ENCODE data around the gene USP3.
A peak's percentile ranks its signal among the peaks of the same experiment; 100 is the strongest.

USP3 gene

DNA sequence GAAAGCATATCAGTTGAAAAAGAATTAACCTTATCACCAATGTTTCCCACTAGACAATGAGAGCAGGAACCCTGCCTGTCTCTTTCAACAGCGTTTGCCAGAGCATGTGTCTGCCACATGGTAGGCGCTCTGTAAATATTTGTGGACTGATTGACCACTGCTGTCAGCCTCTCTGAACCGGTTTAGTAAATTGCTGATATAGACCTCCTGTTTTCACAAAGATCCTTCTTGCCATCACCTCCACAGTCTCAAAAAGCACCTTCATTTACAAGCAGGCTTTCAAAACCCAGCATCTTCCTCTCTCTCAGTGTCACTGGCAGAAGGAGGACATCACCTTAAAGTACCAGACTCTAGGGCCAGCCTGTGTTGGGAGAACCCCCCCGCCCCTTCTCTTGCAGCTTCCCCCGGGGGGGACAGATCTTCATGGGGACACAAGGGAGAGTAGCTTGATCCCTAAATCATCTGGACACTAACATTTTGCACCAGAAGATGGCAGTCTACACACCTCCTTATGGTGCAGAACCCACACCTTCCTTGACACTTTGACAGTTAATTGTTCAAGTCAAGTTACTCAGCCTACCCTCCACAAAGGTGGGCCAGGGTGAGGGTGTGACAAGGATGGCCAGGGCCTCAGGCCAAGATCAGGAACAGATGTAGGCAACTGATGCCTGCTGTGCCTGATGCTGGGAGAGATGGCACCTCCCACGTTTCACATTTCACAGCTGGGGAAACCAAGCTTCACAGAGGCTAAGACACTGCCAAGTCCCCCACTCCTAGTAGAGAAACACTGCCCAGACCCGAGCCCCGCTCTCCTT is 37.8 kb upstream of the USP3 start:
- H3K36me3 ChIP-seq (ENCODE audit: control insufficient read depth, insufficient read depth, low read length): no peaks in the 10 kb centered on the region
- no peak overlapping the region for H3K27ac ChIP-seq (ENCODE audit: low read depth, low read length)
- no peaks in the 10 kb centered on the region for H3K27me3 ChIP-seq (ENCODE audit: control insufficient read depth, insufficient read depth, low read length)
- H3K4me1 ChIP-seq (ENCODE audit: control insufficient read depth, insufficient read depth, low read length): peaks cover 14% of the 10 kb centered on the region
- H3K9ac ChIP-seq (ENCODE audit: low read length): no peak overlapping the region
- no peak overlapping the region for H3K4me3 ChIP-seq (ENCODE audit: low read length)

- Histone ChIP-seq H3K4me3 (ENCODE audit: low read length) (no peak overlapping the region), H3K27me3 (ENCODE audit: control insufficient read depth, insufficient read depth, low read length) (no peaks in the 10 kb centered on the region)
Measured at GRCh38 chr15:63469190-63469589, 35.2 kb upstream of the USP3 start.

GRCh38 chr15:63469984-63470383 is 34.4 kb upstream of the USP3 start:
- H3K27me3 ChIP-seq (ENCODE audit: control insufficient read depth, insufficient read depth, low read length): no peaks in the 10 kb centered on the region
- no peaks in the 10 kb centered on the region for H3K36me3 ChIP-seq (ENCODE audit: control insufficient read depth, insufficient read depth, low read length)
- peaks cover 18% of the 10 kb centered on the region for H3K4me1 ChIP-seq (ENCODE audit: control insufficient read depth, insufficient read depth, low read length)
- H3K27ac ChIP-seq (ENCODE audit: low read depth, low read length): no peak overlapping the region
- no peak overlapping the region for H3K4me3 ChIP-seq (ENCODE audit: low read length)
- H3K9ac ChIP-seq (ENCODE audit: low read length): no peak overlapping the region

More at GRCh38 chr15:63469190-63469589, 35.2 kb upstream of the USP3 start:
- Histone ChIP-seq H3K36me3 (ENCODE audit: control insufficient read depth, insufficient read depth, low read length) (no peaks in the 10 kb centered on the region), H3K27ac (ENCODE audit: low read depth, low read length) (no peak overlapping the region), H3K9ac (ENCODE audit: low read length) (no peak overlapping the region), H3K4me1 (ENCODE audit: control insufficient read depth, insufficient read depth, low read length) (peaks cover 12% of the 10 kb centered on the region)

GRCh38 chr15:63473007-63473748 is 31.2 kb upstream of the USP3 start:
- Histone ChIP-seq H3K4me1 (ENCODE audit: control insufficient read depth, insufficient read depth, low read length) (peaks cover 14% of the 10 kb centered on the region), H3K27ac (ENCODE audit: low read depth, low read length) (no peak overlapping the region), H3K9ac (ENCODE audit: low read length) (no peak overlapping the region), H3K36me3 (ENCODE audit: control insufficient read depth, insufficient read depth, low read length) (no peaks in the 10 kb centered on the region), H3K27me3 (ENCODE audit: control insufficient read depth, insufficient read depth, low read length) (no peaks in the 10 kb centered on the region), H3K4me3 (ENCODE audit: low read length) (no peak overlapping the region)

DNA sequence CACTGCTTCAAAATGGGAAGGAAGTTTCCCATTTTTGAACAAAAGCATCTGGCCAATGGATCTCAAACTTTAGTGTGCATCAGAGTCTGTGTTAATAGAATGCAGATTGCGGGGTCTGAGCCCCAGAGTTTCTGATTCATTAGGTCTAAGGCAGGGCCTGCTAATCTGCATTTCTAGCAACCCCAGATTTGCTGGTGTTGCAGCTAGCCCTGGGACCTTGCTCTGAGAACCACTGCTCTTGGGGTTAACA is 30.7 kb upstream of the USP3 start:
- no peaks in the 10 kb centered on the region for H3K36me3 ChIP-seq (ENCODE audit: control insufficient read depth, insufficient read depth, low read length)
- H3K4me1 ChIP-seq (ENCODE audit: control insufficient read depth, insufficient read depth, low read length): peaks cover 14% of the 10 kb centered on the region
- H3K27me3 ChIP-seq (ENCODE audit: control insufficient read depth, insufficient read depth, low read length): no peaks in the 10 kb centered on the region
- no peak overlapping the region for H3K4me3 ChIP-seq (ENCODE audit: low read length)
- peak overlapping the region; percentile 55 for H3K27ac ChIP-seq (ENCODE audit: low read depth, low read length)
- H3K9ac ChIP-seq (ENCODE audit: low read length): no peak overlapping the region

- no peaks in the 10 kb centered on the region for H3K36me3 ChIP-seq (ENCODE audit: control insufficient read depth, insufficient read depth, low read length)
- H3K27ac ChIP-seq (ENCODE audit: low read depth, low read length): peak overlapping the region; percentile 55
- H3K9ac ChIP-seq (ENCODE audit: low read length): peak overlapping the region; percentile 10
- peaks cover 14% of the 10 kb centered on the region for H3K4me1 ChIP-seq (ENCODE audit: control insufficient read depth, insufficient read depth, low read length)
- no peaks in the 10 kb centered on the region for H3K27me3 ChIP-seq (ENCODE audit: control insufficient read depth, insufficient read depth, low read length)
- H3K4me3 ChIP-seq (ENCODE audit: low read length): no peak overlapping the region
Measured at GRCh38 chr15:63473999-63474809, 30.2 kb upstream of the USP3 start.

- H3K36me3 ChIP-seq (ENCODE audit: control insufficient read depth, insufficient read depth, low read length): no peaks in the 10 kb centered on the region
- H3K9ac ChIP-seq (ENCODE audit: low read length): no peak overlapping the region
- peaks cover 16% of the 10 kb centered on the region for H3K4me1 ChIP-seq (ENCODE audit: control insufficient read depth, insufficient read depth, low read length)
- H3K27ac ChIP-seq (ENCODE audit: low read depth, low read length): peak overlapping the region; percentile 55
- no peak overlapping the region for H3K4me3 ChIP-seq (ENCODE audit: low read length)
- H3K27me3 ChIP-seq (ENCODE audit: control insufficient read depth, insufficient read depth, low read length): no peaks in the 10 kb centered on the region
Measured at GRCh38 chr15:63474810-63475316, 29.5 kb upstream of the USP3 start.

DNA sequence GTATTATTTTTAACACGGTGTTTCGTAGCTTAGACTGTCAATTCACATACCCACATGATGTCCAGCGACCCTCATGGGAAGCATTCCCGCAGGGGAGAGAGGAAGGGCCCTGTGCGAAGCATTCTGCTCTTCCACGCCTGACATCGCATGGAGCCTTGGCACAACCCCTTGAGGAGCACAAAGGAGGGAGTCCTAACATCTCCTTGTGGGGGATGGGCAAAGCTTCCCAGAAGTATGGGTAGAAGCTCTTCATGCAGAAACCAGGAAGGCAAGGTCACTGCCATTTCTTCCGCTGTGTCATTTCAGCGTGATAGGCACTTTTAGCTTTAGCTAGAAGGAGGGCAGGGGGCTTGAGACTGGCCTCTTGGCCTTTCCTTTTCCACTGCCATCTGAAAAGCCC is 28.7 kb upstream of the USP3 start:
- H3K27me3 ChIP-seq (ENCODE audit: control insufficient read depth, insufficient read depth, low read length): no peaks in the 10 kb centered on the region
- H3K27ac ChIP-seq (ENCODE audit: low read depth, low read length): no peak overlapping the region
- no peak overlapping the region for H3K4me3 ChIP-seq (ENCODE audit: low read length)
- H3K4me1 ChIP-seq (ENCODE audit: control insufficient read depth, insufficient read depth, low read length): peaks cover 16% of the 10 kb centered on the region
- H3K36me3 ChIP-seq (ENCODE audit: control insufficient read depth, insufficient read depth, low read length): no peaks in the 10 kb centered on the region
- no peak overlapping the region for H3K9ac ChIP-seq (ENCODE audit: low read length)

GRCh38 chr15:63476229-63476632 is 28.2 kb upstream of the USP3 start:
- H3K9ac ChIP-seq (ENCODE audit: low read length): no peak overlapping the region
- H3K4me3 ChIP-seq (ENCODE audit: low read length): no peak overlapping the region
- H3K36me3 ChIP-seq (ENCODE audit: control insufficient read depth, insufficient read depth, low read length): no peaks in the 10 kb centered on the region
- H3K4me1 ChIP-seq (ENCODE audit: control insufficient read depth, insufficient read depth, low read length): peaks cover 16% of the 10 kb centered on the region
- no peak overlapping the region for H3K27ac ChIP-seq (ENCODE audit: low read depth, low read length)
- H3K27me3 ChIP-seq (ENCODE audit: control insufficient read depth, insufficient read depth, low read length): no peaks in the 10 kb centered on the region

DNA sequence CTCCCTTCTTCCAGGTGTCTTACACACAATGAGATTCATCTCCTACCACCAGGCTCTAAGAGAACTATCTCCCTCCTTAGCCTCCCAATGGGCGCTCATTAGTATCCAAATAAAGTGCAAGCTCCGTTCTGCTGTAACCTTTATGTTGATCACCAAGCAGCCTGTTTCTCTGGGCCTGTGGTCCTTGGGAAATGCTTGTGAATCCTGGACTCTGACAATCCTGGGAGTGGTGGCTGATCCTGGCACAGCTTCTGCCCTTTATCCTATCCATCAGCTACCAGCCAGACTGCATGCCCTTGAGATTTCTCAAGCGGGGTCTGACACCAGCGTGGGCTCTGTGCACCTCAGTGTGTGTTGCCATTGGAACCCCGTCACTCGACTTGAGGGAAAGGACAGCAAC is 26.1 kb upstream of the USP3 start:
- Histone ChIP-seq H3K9ac (ENCODE audit: low read length) (no peak overlapping the region), H3K4me1 (ENCODE audit: control insufficient read depth, insufficient read depth, low read length) (peaks cover 16% of the 10 kb centered on the region), H3K36me3 (ENCODE audit: control insufficient read depth, insufficient read depth, low read length) (no peaks in the 10 kb centered on the region), H3K4me3 (ENCODE audit: low read length) (no peak overlapping the region), H3K27me3 (ENCODE audit: control insufficient read depth, insufficient read depth, low read length) (no peaks in the 10 kb centered on the region), H3K27ac (ENCODE audit: low read depth, low read length) (no peak overlapping the region)

- Histone ChIP-seq H3K4me3 (ENCODE audit: low read length) (no peak overlapping the region), H3K36me3 (ENCODE audit: control insufficient read depth, insufficient read depth, low read length) (no peaks in the 10 kb centered on the region), H3K9ac (ENCODE audit: low read length) (no peak overlapping the region), H3K4me1 (ENCODE audit: control insufficient read depth, insufficient read depth, low read length) (peaks cover 2% of the 10 kb centered on the region), H3K27ac (ENCODE audit: low read depth, low read length) (no peak overlapping the region), H3K27me3 (ENCODE audit: control insufficient read depth, insufficient read depth, low read length) (no peaks in the 10 kb centered on the region)
Measured at GRCh38 chr15:63480441-63480821, 24.0 kb upstream of the USP3 start.

DNA sequence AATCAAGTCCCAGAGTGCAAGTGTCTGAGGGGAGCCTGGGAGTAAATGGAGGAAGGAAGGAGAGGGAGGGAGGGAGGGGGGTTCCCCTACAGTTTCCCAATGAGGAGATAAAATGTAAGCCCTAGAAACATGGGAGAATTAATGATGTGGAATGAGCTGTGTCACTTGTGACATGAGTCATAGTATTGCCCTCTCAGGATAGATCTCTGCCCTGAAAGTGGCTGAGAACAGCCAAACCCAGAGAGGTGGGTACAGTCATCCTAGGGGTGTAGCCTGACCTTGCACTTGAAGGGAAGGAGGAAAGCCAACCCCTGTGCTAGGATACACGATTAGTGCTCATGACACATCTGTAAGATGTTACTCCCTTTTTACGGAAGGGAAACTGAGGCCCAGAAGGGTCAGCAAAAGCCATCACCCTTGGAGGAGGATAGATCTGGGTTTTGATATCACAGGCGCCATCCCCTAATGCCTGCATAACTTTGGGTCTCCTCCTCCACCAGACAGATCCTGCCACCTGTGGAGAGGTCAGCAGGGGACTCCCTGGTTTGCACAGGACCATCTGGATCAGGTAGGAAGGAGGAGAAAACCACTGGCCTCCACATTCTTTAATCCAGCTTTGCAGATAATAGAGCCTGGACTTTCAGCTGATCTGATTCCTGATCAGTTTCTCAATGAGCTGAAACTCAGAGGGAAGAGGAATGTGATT is 23.1 kb upstream of the USP3 start:
- H3K4me3 ChIP-seq (ENCODE audit: low read length): no peak overlapping the region
- no peak overlapping the region for H3K9ac ChIP-seq (ENCODE audit: low read length)
- no peaks in the 10 kb centered on the region for H3K27me3 ChIP-seq (ENCODE audit: control insufficient read depth, insufficient read depth, low read length)
- no peak overlapping the region for H3K27ac ChIP-seq (ENCODE audit: low read depth, low read length)
- H3K4me1 ChIP-seq (ENCODE audit: control insufficient read depth, insufficient read depth, low read length): peaks cover 2% of the 10 kb centered on the region
- H3K36me3 ChIP-seq (ENCODE audit: control insufficient read depth, insufficient read depth, low read length): no peaks in the 10 kb centered on the region
